HEK293 (cell line): ENCODE data around the gene PLEKHA1.

Source experiments
- CTCF ChIA-PET: fragments of 350-600 bp; formaldehyde crosslinking; extraction: SDS; loops from one replicate; lab custom pipeline; 2021; ENCODE audit warnings: antibody characterized with exemption; lab: Yijun Ruan, JAX
- POLR2A ChIA-PET: fragments of 300-600 bp; formaldehyde crosslinking; extraction: SDS; loops from one replicate; lab custom pipeline; 2020; ENCODE audit warnings: antibody characterized with exemption, inconsistent platforms; lab: Yijun Ruan, JAX
- H3K27ac ChIP-seq: fragments of 200-500 bp; sonication (Bioruptor generic); 2 replicates; pipeline ENCODE4 v1.5.1; 2014; ENCODE audit warnings: low read depth, low read length, control low read depth, inconsistent platforms; ENCODE audit errors: extremely low read depth
- H3K36me3 ChIP-seq, 2 experiments: fragments of 200-500 bp in 1 of 2; sonication (Bioruptor generic) in 1 of 2; 1 replicate in 1 of 2; 2 replicates in 1 of 2; pipeline ENCODE4 v1.5.1; 2014 to 2017; ENCODE audit warnings: inconsistent platforms in 2 of 2, low read length in 2 of 2; ENCODE audit not compliant: control insufficient read depth in 2 of 2, insufficient read depth in 1 of 2
- H3K4me1 ChIP-seq: fragments of 200-500 bp; sonication (Bioruptor generic); 2 replicates; pipeline ENCODE4 v1.5.1; 2014; ENCODE audit warnings: mild to moderate bottlenecking, low read length, inconsistent platforms; ENCODE audit not compliant: control insufficient read depth, insufficient read depth
- H3K4me3 ChIP-seq: 2 replicates; pipeline ENCODE4 v1.5.1; 2011; ENCODE audit warnings: low read depth, mild to moderate bottlenecking, control low read depth, low read length, moderate library complexity
- H3K9me3 ChIP-seq: fragments of 200-500 bp; sonication (Bioruptor generic); 2 replicates; pipeline ENCODE4 v1.5.1; 2014; ENCODE audit warnings: low read depth, low read length, inconsistent platforms; ENCODE audit not compliant: control insufficient read depth, insufficient read depth
- BCL6B ChIP-seq: fragments of 450-650 bp; formaldehyde crosslinking; IDR thresholded peaks from 2 replicates; pipeline ENCODE4 v1.5.1; 2017; ENCODE audit warnings: missing biosample characterization, missing genetic modification characterization
- ELK4 ChIP-seq: IDR thresholded peaks from 2 replicates; pipeline ENCODE4 v1.6.1; 2011; ENCODE audit warnings: mild to moderate bottlenecking, low read depth, low read length, borderline replicate concordance
- HIC1 ChIP-seq: fragments of 450-650 bp; formaldehyde crosslinking; IDR thresholded peaks from 2 replicates; pipeline ENCODE4 v1.5.1; 2016; ENCODE audit warnings: missing biosample characterization, missing genetic modification characterization
- INSM2 ChIP-seq: fragments of 450-650 bp; formaldehyde crosslinking; IDR thresholded peaks from 2 replicates; pipeline ENCODE4 v1.5.1; 2016; ENCODE audit warnings: missing biosample characterization, missing genetic modification characterization
- OVOL3 ChIP-seq: fragments of 450-650 bp; formaldehyde crosslinking; IDR thresholded peaks from 2 replicates; pipeline ENCODE4 v1.5.1; 2016; ENCODE audit warnings: missing biosample characterization, missing genetic modification characterization
- SP2 ChIP-seq: fragments of 450-650 bp; formaldehyde crosslinking; IDR thresholded peaks from 2 replicates; pipeline ENCODE4 v1.5.1; 2016; ENCODE audit warnings: missing biosample characterization, missing genetic modification characterization
- ZBTB1 ChIP-seq: fragments of 450-650 bp; formaldehyde crosslinking; IDR thresholded peaks from 2 replicates; pipeline ENCODE4 v1.5.1; 2016; ENCODE audit warnings: missing biosample characterization, missing genetic modification characterization
- ZEB2 ChIP-seq: fragments of 450-650 bp; formaldehyde crosslinking; IDR thresholded peaks from 2 replicates; pipeline ENCODE4 v1.5.1; 2016; ENCODE audit warnings: missing biosample characterization, missing genetic modification characterization
- ZNF140 ChIP-seq: fragments of 450-650 bp; formaldehyde crosslinking; IDR thresholded peaks from 2 replicates; pipeline ENCODE4 v1.5.1; 2016; ENCODE audit warnings: missing biosample characterization, missing genetic modification characterization
- ZNF18 ChIP-seq: fragments of 450-650 bp; formaldehyde crosslinking; IDR thresholded peaks from 2 replicates; pipeline ENCODE4 v1.5.1; 2016; ENCODE audit warnings: missing biosample characterization, missing genetic modification characterization
- ZNF211 ChIP-seq: fragments of 450-650 bp; formaldehyde crosslinking; IDR thresholded peaks from 2 replicates; pipeline ENCODE4 v1.5.1; 2016; ENCODE audit warnings: low read depth, missing biosample characterization, missing genetic modification characterization
- ZNF473 ChIP-seq: fragments of 450-650 bp; formaldehyde crosslinking; IDR thresholded peaks from 2 replicates; pipeline ENCODE4 v1.5.1; 2017; ENCODE audit warnings: missing biosample characterization, missing genetic modification characterization
- ZNF488 ChIP-seq: fragments of 450-650 bp; formaldehyde crosslinking; IDR thresholded peaks from 2 replicates; pipeline ENCODE4 v1.5.1; 2016; ENCODE audit warnings: missing biosample characterization, missing genetic modification characterization
- ZNF658 ChIP-seq: fragments of 450-650 bp; formaldehyde crosslinking; IDR thresholded peaks from 2 replicates; pipeline ENCODE4; 2016; ENCODE audit warnings: missing biosample characterization, missing genetic modification characterization
- ZNF843 ChIP-seq: fragments of 450-650 bp; formaldehyde crosslinking; IDR thresholded peaks from 2 replicates; pipeline ENCODE4 v1.5.1; 2016; ENCODE audit warnings: missing biosample characterization, missing genetic modification characterization
- ZSCAN5A ChIP-seq: fragments of 450-650 bp; formaldehyde crosslinking; IDR thresholded peaks from 2 replicates; pipeline ENCODE4 v1.5.1; 2016; ENCODE audit warnings: missing biosample characterization, missing genetic modification characterization

PLEKHA1 gene

GRCh38 chr10:122450353-122450990, 76.0 kb downstream of the PLEKHA1 start:
- ChIA-PET CTCF (interaction anchor here (1.2 to 1.4 kb wide), 2 partner anchors 15 to 115 kb away, joined by 4 to 5 read pairs; no protein-coding TSS in a partner anchor), POLR2A (no interaction called here)
- Histone ChIP-seq H3K9me3 (no peaks in the 10 kb centered on the region), H3K4me3 (no peak overlapping the region), H3K27ac (no peak overlapping the region), H3K4me1 (no peaks in the 10 kb centered on the region), H3K36me3 (no peaks in the 10 kb centered on the region)
- TF ChIP-seq BCL6B (tag by site-specific recombination) (no peak), ZNF18 (tag by site-specific recombination) (no peak), SP2 (tag by site-specific recombination) (no peak), HIC1 (tag by site-specific recombination) (no peak), ELK4 (no peak), ZSCAN5A (tag by site-specific recombination) (no peak), ZEB2 (no peak), ZNF843 (tag by site-specific recombination) (no peak), OVOL3 (tag by site-specific recombination) (no peak), ZBTB1 (no peak), INSM2 (tag by site-specific recombination) (no peak)

- CTCF ChIA-PET = interaction anchor here (0.8 to 1.6 kb wide), 2 partner anchors 19 kb away, joined by 4 to 5 read pairs; no protein-coding TSS in a partner anchor
- POLR2A ChIA-PET = no interaction called here
- no peak overlapping the region for H3K27ac ChIP-seq
- H3K4me1 ChIP-seq = no peaks in the 10 kb centered on the region
- H3K9me3 ChIP-seq = no peaks in the 10 kb centered on the region
- no peak overlapping the region for H3K4me3 ChIP-seq
- TF ChIP-seq ZNF473 (tag by site-specific recombination) (no peak), ZNF211 (tag by site-specific recombination) (no peak), ZNF140 (tag by site-specific recombination) (no peak), ZNF658 (tag by site-specific recombination) (no peak), ZNF488 (tag by site-specific recombination) (no peak)
- TF ChIP-seq, all 188 proteins: peak for 0
- H3K36me3 ChIP-seq = no peaks in the 10 kb centered on the region
Observed at GRCh38 chr10:122454071-122454470, 79.6 kb downstream of the PLEKHA1 start.
